Measurements from ENCODE around the gene PDE11A. TPM values are rescaled to one million over a fixed set of nuclear protein-coding genes. Genes with fewer than 3 reads are reported as not detected.

Gene PDE11A
- total and polyA plus RNA-seq, 2 of the 13 experiments (the other 11 are each of a cell fraction or from before 2014, with no cell fraction given), result 1.2 to 1.7 TPM

DNA sequence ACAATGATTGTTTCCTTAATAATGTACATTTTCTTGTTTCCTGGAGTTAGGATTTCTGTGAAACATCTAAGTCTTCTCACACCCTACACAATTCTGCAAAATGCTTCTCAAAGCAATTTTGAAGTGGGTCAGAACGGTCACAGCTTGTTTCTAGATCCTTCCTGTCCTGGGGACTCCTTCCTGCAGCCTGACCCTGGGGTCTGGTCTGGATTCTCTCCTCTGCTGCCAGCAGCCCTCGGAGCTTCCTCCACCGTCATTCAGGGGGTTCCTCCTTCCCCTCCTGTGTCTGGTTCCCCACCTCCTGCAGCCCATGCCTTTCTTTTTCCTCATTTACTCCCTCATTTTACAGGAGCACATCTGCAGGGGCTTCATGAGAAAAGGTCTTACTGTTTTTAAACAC, 357.9 kb downstream of the PDE11A start:
- Histone ChIP-seq H2AFZ (ENCODE audit: low read length) (no peak overlapping the region), H3K27ac (ENCODE audit: extremely low read length, insufficient read depth, low read length) (no peak overlapping the region), H3K4me3 (replicated peaks in 1 of 3; ENCODE audit: insufficient read depth in 1 of 3, low read depth in 2 of 3, low read length in 3 of 3) (no peak overlapping the region), H3K4me2 (ENCODE audit: low read depth, low read length) (no peak overlapping the region), H3K36me3 (replicated peaks in 1 of 2; ENCODE audit: control insufficient read depth in 1 of 2, insufficient read depth in 2 of 2, low read length in 2 of 2) (no peaks in the 10 kb centered on the region), H3K9me3 (ENCODE audit: low read length) (no peaks in the 10 kb centered on the region), H3K27me3 (ENCODE audit: control insufficient read depth in 1 of 2, insufficient read depth in 2 of 2, low read length in 2 of 2) (no peaks in the 10 kb centered on the region), H3K4me1 (ENCODE audit: insufficient read depth, low read length) (no peaks in the 10 kb centered on the region), H3K79me2 (ENCODE audit: insufficient read depth, low read length) (no peaks in the 10 kb centered on the region), H4K20me1 (ENCODE audit: insufficient read depth, low read length) (no peaks in the 10 kb centered on the region), H3K9ac (ENCODE audit: insufficient read depth, low read depth, low read length) (no peak overlapping the region)
- ChIA-PET POLR2A (no interaction called here), CTCF (ENCODE audit: low intra/inter-chr PET ratio, low total read pairs) (no interaction called here)
- BruUV-seq (replicated peaks), result no TSS peak
- 37% methylated on average over 3 of the region's 3 CpGs for WGBS (ENCODE audit: low lambda C conversion rate)
- FAIRE-seq, result no peak
- in situ Hi-C loops (cut with HindIII; ENCODE audit: extremely low pct_ligation_motif_present, low pct_unique_long_range_greater_than_20kb) (no loop called here), intact Hi-C loops (cut with micrococcal nuclease; ENCODE audit: unreplicated experiment) (no loop called here)
- DNase-seq (ENCODE audit: low spot score), result no peak
- ATAC-seq, result no peak
- TF ChIP-seq ZNF10 (CRISPR knock-in tag; IDR thresholded peaks at IDR 0.05; ENCODE audit: borderline replicate concordance, low read depth), result no peak
- no peak for TF ChIP-seq ZNF367 (CRISPR knock-in tag; IDR thresholded peaks at IDR 0.05; ENCODE audit: borderline replicate concordance)
- no peak for TF ChIP-seq ZNF792 (CRISPR knock-in tag; IDR thresholded peaks at IDR 0.05)
- no peak for TF ChIP-seq ZNF572 (CRISPR knock-in tag; IDR thresholded peaks at IDR 0.05)
- TF ChIP-seq JDP2 (CRISPR knock-in tag; IDR thresholded peaks at IDR 0.05; ENCODE audit: borderline replicate concordance), result no peak
- no peak for TF ChIP-seq FOXM1 (CRISPR knock-in tag; IDR thresholded peaks at IDR 0.05)
- TF ChIP-seq HNF4A (CRISPR knock-in tag; IDR thresholded peaks at IDR 0.05), result no peak
- TF ChIP-seq PAF1 (CRISPR knock-in tag; IDR thresholded peaks at IDR 0.05), result no peak
- TF ChIP-seq GLMP (CRISPR knock-in tag; IDR thresholded peaks at IDR 0.05; ENCODE audit: borderline replicate concordance), result no peak
- no peak for TF ChIP-seq STAT6 (CRISPR knock-in tag; IDR thresholded peaks at IDR 0.05; ENCODE audit: borderline replicate concordance)
- no peak for TF ChIP-seq ZNF605 (CRISPR knock-in tag; IDR thresholded peaks at IDR 0.05)
